WTC11 (cell line): ENCODE data around the gene AKR1C4. TPM values are rescaled to one million over a fixed set of nuclear protein-coding genes. Genes with fewer than 3 reads are reported as not detected.

Source experiments
- ATAC-seq: fragments of 200-7000 bp; cut with Tn5 transposase; 2 replicates; pipeline ENCODE4 v1.10.0; 2021; ENCODE audit warnings: mild to moderate bottlenecking, moderate library complexity
- CTCF ChIA-PET: fragments of 300-600 bp; sonication (Branson Sonifier 250); formaldehyde crosslinking; loops from one replicate; lab custom pipeline; 2021; ENCODE audit warnings: antibody characterized with exemption; lab: Charles Lee
- POLR2A ChIA-PET: fragments of 350-600 bp; sonication (Branson Sonifier 250); formaldehyde crosslinking; loops from one replicate; lab custom pipeline; 2021; ENCODE audit warnings: antibody characterized with exemption; lab: Charles Lee
- DNase-seq: peaks from one replicate; pipeline ENCODE4 v3.0.0; 2021; ENCODE audit warnings: low spot score
- H3K27ac Mint-ChIP-seq: 2 replicates; pipeline ENCODE4 v1.8.0; 2021; ENCODE audit warnings: mixed read lengths
- H3K27me3 Mint-ChIP-seq: 2 replicates; pipeline ENCODE4 v1.8.0; 2021; ENCODE audit warnings: low read depth, mild to moderate bottlenecking, moderate library complexity, mixed read lengths
- H3K36me3 Mint-ChIP-seq: 2 replicates; pipeline ENCODE4 v1.8.0; 2021; ENCODE audit warnings: mixed read lengths
- H3K4me1 Mint-ChIP-seq: 2 replicates; pipeline ENCODE4 v1.8.0; 2022; ENCODE audit warnings: mixed read lengths
- H3K4me3 Mint-ChIP-seq: 2 replicates; pipeline ENCODE4 v1.8.0; 2021; ENCODE audit warnings: mild to moderate bottlenecking, moderate library complexity, mixed read lengths
- H3K9me3 Mint-ChIP-seq: 2 replicates; pipeline ENCODE4 v1.8.0; 2021; ENCODE audit warnings: mixed read lengths
- E2F1 ChIP-seq: sonication (generic); formaldehyde crosslinking; IDR thresholded peaks from 2 replicates; pipeline ENCODE4 v1.8.0; 2022; ENCODE audit warnings: mild to moderate bottlenecking, missing genetic modification reagents
- ESRRA ChIP-seq: sonication (generic); formaldehyde crosslinking; IDR thresholded peaks from 2 replicates; pipeline ENCODE4 v1.8.1; 2022; ENCODE audit warnings: mild to moderate bottlenecking, missing genetic modification reagents, borderline replicate concordance
- GRHL2 ChIP-seq: fragments of 250-450 bp; sonication (Bioruptor Pico); IDR thresholded peaks from 2 replicates; pipeline ENCODE4 v1.8.0; 2022; ENCODE audit warnings: mild to moderate bottlenecking, moderate library complexity; ENCODE audit not compliant: insufficient replicate concordance, severe bottlenecking
- IRF2 ChIP-seq: sonication (generic); formaldehyde crosslinking; IDR thresholded peaks from 2 replicates; pipeline ENCODE4 v1.8.0; 2022; ENCODE audit warnings: low read depth, missing genetic modification reagents, borderline replicate concordance
- MXD4 ChIP-seq: fragments of 250-450 bp; sonication (Bioruptor Pico); IDR thresholded peaks from 2 replicates; pipeline ENCODE4 v1.8.0; 2021; ENCODE audit warnings: mild to moderate bottlenecking, moderate library complexity, borderline replicate concordance
- NFE2L1 ChIP-seq: sonication (generic); formaldehyde crosslinking; IDR thresholded peaks from 2 replicates; pipeline ENCODE4 v1.8.1; 2023; ENCODE audit warnings: missing genetic modification reagents
- NFYB ChIP-seq: sonication (generic); formaldehyde crosslinking; conservative IDR thresholded peaks from 2 replicates; pipeline ENCODE4 v1.8.0; 2022; ENCODE audit warnings: low read depth, missing genetic modification reagents
- PREB ChIP-seq: sonication (generic); formaldehyde crosslinking; IDR thresholded peaks from 2 replicates; pipeline ENCODE4 v1.8.1; 2022; ENCODE audit warnings: mild to moderate bottlenecking, missing genetic modification reagents, moderate library complexity, borderline replicate concordance
- RELA ChIP-seq: sonication (generic); formaldehyde crosslinking; IDR thresholded peaks from 2 replicates; pipeline ENCODE4 v1.8.1; 2022; ENCODE audit warnings: missing genetic modification reagents, mild to moderate bottlenecking, borderline replicate concordance
- SMAD4 ChIP-seq: sonication (generic); formaldehyde crosslinking; IDR thresholded peaks from 2 replicates; pipeline ENCODE4 v1.8.0; 2022; ENCODE audit warnings: mild to moderate bottlenecking, missing genetic modification reagents
- TP53 ChIP-seq: sonication (generic); formaldehyde crosslinking; IDR thresholded peaks from 2 replicates; pipeline ENCODE4 v1.8.1; 2023; ENCODE audit warnings: mild to moderate bottlenecking, missing genetic modification reagents
- USF2 ChIP-seq: sonication (generic); formaldehyde crosslinking; IDR thresholded peaks from 2 replicates; pipeline ENCODE4 v1.8.1; 2023; ENCODE audit warnings: mild to moderate bottlenecking, missing genetic modification reagents, moderate library complexity
- ZNF281 ChIP-seq: sonication (generic); formaldehyde crosslinking; IDR thresholded peaks from 2 replicates; pipeline ENCODE4 v1.8.0; 2023; ENCODE audit warnings: mild to moderate bottlenecking, missing genetic modification reagents
- total RNA-seq: library from RNA; stranded (reverse); gene quantifications from 3 replicates; pipeline ENCODE4 v1.2.3, GENCODE V29; 2021
- TF ChIP-seq, protein P1 (sequence below): sonication (generic); formaldehyde crosslinking; conservative IDR thresholded peaks from 2 replicates; pipeline ENCODE4 v1.8.1; 2022; ENCODE audit warnings: mild to moderate bottlenecking, missing genetic modification reagents
- TF ChIP-seq, protein P2 (sequence below): fragments of 250-450 bp; sonication (Bioruptor Pico); IDR thresholded peaks from 2 replicates; pipeline ENCODE4 v1.9.0; 2021; ENCODE audit warnings: moderate library complexity, mild to moderate bottlenecking, inconsistent platforms, borderline replicate concordance
- TF ChIP-seq, protein P3 (sequence below): sonication (generic); formaldehyde crosslinking; IDR thresholded peaks from 2 replicates; pipeline ENCODE4 v1.8.1; 2022; ENCODE audit warnings: low read depth, mild to moderate bottlenecking, moderate library complexity, missing genetic modification reagents, borderline replicate concordance
- TF ChIP-seq, protein P4 (sequence below): fragments of 250-450 bp; sonication (Bioruptor Pico); IDR thresholded peaks from 2 replicates; pipeline ENCODE4 v2.1.2; 2022; ENCODE audit warnings: mild to moderate bottlenecking, moderate library complexity

The AKR1C4 gene
- total RNA-seq, 1 experiment from 2014 or later: not detected

DNA sequence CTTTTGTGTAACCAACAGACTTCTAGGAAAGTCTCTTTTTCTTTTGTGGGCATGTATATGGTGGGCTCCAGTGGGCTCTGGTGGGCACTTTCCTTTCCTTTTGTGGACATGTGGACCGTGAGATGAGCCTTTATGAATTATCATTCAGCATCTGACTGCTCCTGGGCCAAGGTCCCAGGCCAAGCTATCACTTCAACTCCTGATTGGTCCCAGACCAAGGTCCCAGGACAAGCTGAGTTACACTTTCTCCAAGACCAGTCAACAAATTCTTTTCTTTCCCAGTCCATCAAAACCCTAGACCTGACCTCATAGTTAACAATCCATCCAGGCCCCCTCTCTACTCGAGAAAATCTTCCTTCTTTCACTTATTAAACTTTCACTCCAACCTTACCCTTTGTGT lies 12.7 kb upstream of the AKR1C4 start:
- CTCF ChIA-PET: no interaction called here
- DNase-seq: no peak
- no peak overlapping the region for H3K4me3 Mint-ChIP-seq
- POLR2A ChIA-PET: no interaction called here
- H3K27ac Mint-ChIP-seq: no peak overlapping the region
- no peaks in the 10 kb centered on the region for H3K27me3 Mint-ChIP-seq
- H3K4me1 Mint-ChIP-seq: no peaks in the 10 kb centered on the region
- no peak for ATAC-seq
- H3K9me3 Mint-ChIP-seq: peaks cover 25% of the 10 kb centered on the region
- no peak for TF ChIP-seq TP53 (CRISPR knock-in tag)
- TF ChIP-seq E2F1 (CRISPR knock-in tag): no peak
- no peak for TF ChIP-seq MXD4
- TF ChIP-seq SMAD4 (CRISPR knock-in tag): no peak
- TF ChIP-seq, protein P1, sequence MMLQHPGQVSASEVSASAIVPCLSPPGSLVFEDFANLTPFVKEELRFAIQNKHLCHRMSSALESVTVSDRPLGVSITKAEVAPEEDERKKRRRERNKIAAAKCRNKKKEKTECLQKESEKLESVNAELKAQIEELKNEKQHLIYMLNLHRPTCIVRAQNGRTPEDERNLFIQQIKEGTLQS (CRISPR knock-in tag): no peak
- no peak for TF ChIP-seq USF2 (CRISPR knock-in tag)
- no peak for TF ChIP-seq IRF2
- TF ChIP-seq NFE2L1: no peak
- no peak for TF ChIP-seq RELA (CRISPR knock-in tag)
- TF ChIP-seq, protein P2, sequence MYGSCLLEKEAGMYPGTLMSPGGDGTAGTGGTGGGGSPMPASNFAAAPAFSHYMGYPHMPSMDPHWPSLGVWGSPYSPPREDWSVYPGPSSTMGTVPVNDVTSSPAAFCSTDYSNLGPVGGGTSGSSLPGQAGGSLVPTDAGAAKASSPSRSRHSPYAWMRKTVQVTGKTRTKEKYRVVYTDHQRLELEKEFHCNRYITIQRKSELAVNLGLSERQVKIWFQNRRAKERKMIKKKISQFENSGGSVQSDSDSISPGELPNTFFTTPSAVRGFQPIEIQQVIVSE (CRISPR knock-in tag): no peak
- TF ChIP-seq, protein P3, sequence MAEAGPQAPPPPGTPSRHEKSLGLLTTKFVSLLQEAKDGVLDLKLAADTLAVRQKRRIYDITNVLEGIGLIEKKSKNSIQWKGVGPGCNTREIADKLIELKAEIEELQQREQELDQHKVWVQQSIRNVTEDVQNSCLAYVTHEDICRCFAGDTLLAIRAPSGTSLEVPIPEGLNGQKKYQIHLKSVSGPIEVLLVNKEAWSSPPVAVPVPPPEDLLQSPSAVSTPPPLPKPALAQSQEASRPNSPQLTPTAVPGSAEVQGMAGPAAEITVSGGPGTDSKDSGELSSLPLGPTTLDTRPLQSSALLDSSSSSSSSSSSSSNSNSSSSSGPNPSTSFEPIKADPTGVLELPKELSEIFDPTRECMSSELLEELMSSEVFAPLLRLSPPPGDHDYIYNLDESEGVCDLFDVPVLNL (CRISPR knock-in tag): no peak
- TF ChIP-seq GRHL2 (CRISPR knock-in tag): no peak
- no peak for TF ChIP-seq PREB (CRISPR knock-in tag)
- no peak for TF ChIP-seq ESRRA (CRISPR knock-in tag)
- TF ChIP-seq, protein P4, sequence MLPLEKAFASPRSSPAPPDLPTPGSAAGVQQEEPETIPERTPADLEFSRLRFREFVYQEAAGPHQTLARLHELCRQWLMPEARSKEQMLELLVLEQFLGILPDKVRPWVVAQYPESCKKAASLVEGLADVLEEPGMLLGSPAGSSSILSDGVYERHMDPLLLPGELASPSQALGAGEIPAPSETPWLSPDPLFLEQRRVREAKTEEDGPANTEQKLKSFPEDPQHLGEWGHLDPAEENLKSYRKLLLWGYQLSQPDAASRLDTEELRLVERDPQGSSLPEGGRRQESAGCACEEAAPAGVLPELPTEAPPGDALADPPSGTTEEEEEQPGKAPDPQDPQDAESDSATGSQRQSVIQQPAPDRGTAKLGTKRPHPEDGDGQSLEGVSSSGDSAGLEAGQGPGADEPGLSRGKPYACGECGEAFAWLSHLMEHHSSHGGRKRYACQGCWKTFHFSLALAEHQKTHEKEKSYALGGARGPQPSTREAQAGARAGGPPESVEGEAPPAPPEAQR: no peak
- H3K36me3 Mint-ChIP-seq: peaks cover 12% of the 10 kb centered on the region

DNA sequence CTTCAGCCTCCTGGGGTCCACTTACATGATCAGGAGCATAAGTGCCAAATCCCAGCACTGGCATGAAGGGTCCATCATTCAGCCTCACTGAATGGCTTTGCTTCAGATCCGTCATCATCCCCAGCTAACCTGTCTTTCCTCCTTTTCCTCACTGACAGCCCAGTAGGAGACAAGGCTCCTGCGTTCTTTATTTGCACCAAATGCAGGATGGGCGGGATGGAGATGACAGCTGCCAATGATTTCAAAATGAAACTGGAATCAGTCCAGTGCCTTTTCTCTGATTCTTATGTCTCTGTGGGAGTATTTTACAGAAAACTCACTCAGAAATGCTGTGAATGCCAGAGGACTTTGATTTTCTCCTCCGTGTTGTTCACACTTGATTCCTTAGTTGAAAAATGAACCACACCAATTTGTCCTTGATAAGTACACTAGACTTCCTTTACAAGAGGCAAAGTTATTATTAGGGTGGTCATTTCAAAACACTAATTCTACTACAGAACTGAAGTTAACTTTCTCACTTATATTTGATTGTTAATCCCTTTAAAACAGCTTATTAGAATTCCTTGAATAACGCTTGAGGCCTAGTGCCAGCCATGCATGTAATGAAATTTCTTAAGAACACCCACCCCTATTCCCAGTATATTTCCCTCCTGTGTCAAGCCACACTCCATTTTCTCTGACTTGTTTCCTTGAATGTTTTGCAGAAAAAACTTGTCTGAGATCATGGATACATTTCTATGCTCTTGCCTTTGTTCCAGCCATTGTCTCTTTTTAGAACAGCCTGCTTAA lies 11.5 kb upstream of the AKR1C4 start, which contains the start of gene AKR1C8:
AKR1C8 (minus strand) TSS at position 164 of the 789 bp plus-strand sequence; CDS start at position 118, 46 bp downstream.
- H3K36me3 Mint-ChIP-seq: peaks cover 12% of the 10 kb centered on the region
- no peak for DNase-seq
- H3K27ac Mint-ChIP-seq: no peak within 1 kb of the TSS
- TF ChIP-seq ZNF281 (CRISPR knock-in tag): no peak
- TF ChIP-seq NFYB (CRISPR knock-in tag): no peak
- TF ChIP-seq, all 79 proteins: peak for 0
- ChIA-PET POLR2A (no interaction called here), CTCF (no interaction called here)
- no peak for ATAC-seq
- no peaks in the 10 kb centered on the region for H3K4me1 Mint-ChIP-seq
- H3K9me3 Mint-ChIP-seq: peaks cover 14% of the 10 kb centered on the region
- H3K4me3 Mint-ChIP-seq: no peak within 1 kb of the TSS
- no peaks in the 10 kb centered on the region for H3K27me3 Mint-ChIP-seq
